Stomach (tissue), 9 donors: ENCODE measurements around the gene SIRPA. TPM values are rescaled to one million over a fixed set of nuclear protein-coding genes. Genes with fewer than 3 reads are reported as not detected.

Source experiments
- DNase-seq, 2 donors: peaks; one replicate each; pipeline versions ENCODE4 v3.0.0 to v3.0.0-alpha.2; 2013 to 2019
- H3K27ac ChIP-seq, 5 donors: fragments of 200-600 bp in 4 of 5; sonication (generic) in 4 of 5; one replicate each; pipeline ENCODE4 v1.5.1; 2013 to 2019; ENCODE audit warnings: mild to moderate bottlenecking in 1 of 5, moderate library complexity in 1 of 5
- H3K27me3 ChIP-seq, 3 donors: fragments of 200-600 bp; sonication (generic); one replicate each; pipeline ENCODE4 v1.5.1; 2017 to 2019; ENCODE audit warnings: mixed run types in 1 of 3
- H3K36me3 ChIP-seq, 4 donors: fragments of 200-600 bp; sonication (generic); 1 replicate in 3 of 4; 2 replicates in 1 of 4; pipeline ENCODE4 v1.5.1; 2016 to 2019
- H3K4me1 ChIP-seq, 4 donors: fragments of 200-600 bp; sonication (generic); one replicate each; pipeline ENCODE4 v1.5.1; 2016 to 2019
- H3K4me3 ChIP-seq, 4 donors: fragments of 200-600 bp; sonication (generic) in 3 of 4; one replicate each; pipeline ENCODE4 v1.5.1; 2016 to 2019; ENCODE audit warnings: mild to moderate bottlenecking in 1 of 4
- H3K9me3 ChIP-seq, 4 donors: fragments of 200-600 bp; sonication (generic); one replicate each; pipeline ENCODE4 v1.5.1; 2016 to 2019
- CTCF ChIP-seq, 7 experiments: fragments of 450-650 bp in 4 of 7; fragments of 200-600 bp in 3 of 7; sonication (generic) in 3 of 7; IDR thresholded peaks; one replicate each; pipeline ENCODE4 v1.5.1; 2016 to 2019; ENCODE audit warnings: antibody characterized with exemption in 7 of 7, control low read depth in 2 of 7, mild to moderate bottlenecking in 1 of 7
- EP300 ChIP-seq: sonication (generic); formaldehyde crosslinking; IDR thresholded peaks from one replicate; pipeline ENCODE4 v1.6.1; 2017; ENCODE audit warnings: antibody characterized with exemption
- POLR2A ChIP-seq, 4 donors: fragments of 450-650 bp; IDR thresholded peaks; one replicate each; pipeline ENCODE4 v1.6.1; 2016; ENCODE audit warnings: antibody characterized with exemption in 4 of 4, control low read depth in 2 of 4, mild to moderate bottlenecking in 1 of 4, moderate library complexity in 1 of 4
- POLR2AphosphoS5 ChIP-seq, 3 donors: sonication (generic); formaldehyde crosslinking; IDR thresholded peaks; one replicate each; pipeline ENCODE4 v1.6.1; 2016; ENCODE audit warnings: antibody characterized with exemption in 3 of 3
- WGBS, 5 donors: extraction: QIAGEN DNeasy Blood & Tissue Kit in 3 of 5; methylation state at CpG; one replicate each; pipeline versions ENCODE4 v1.1.5 to v1.1.7; 2013 to 2018; 5-methylcytosine and 5-hydroxymethylcytosine counted together
- intact Hi-C: fragments of 100-400 bp; cut with DNase I; formaldehyde crosslinking; loops from one replicate; pipeline ENCODE4 v1.15.1; 2023; ENCODE audit warnings: low total_unique reads
- polyA plus RNA-seq, 3 donors: library from polyadenylated mRNA; stranded (reverse); fragments of 200-250 nt; gene quantifications; one replicate each; pipeline ENCODE4 v1.2.3, GENCODE V29; 2013
- total RNA-seq, 5 donors: library from RNA; depleted of rRNA; stranded (reverse); fragments of >200 nt; gene quantifications; one replicate each; pipeline versions ENCODE4 v1.1.0 to v1.2.3, GENCODE V29; 2014 to 2016
- donor health status: healthy with polysubstance abuse.
- donor health status: Bipolar disorder and iron deficiency.
- donor health status: healthy.

Gene SIRPA
- total and polyA plus RNA-seq, 8 donors, result 0.29 to 35.5 (median 7.8) TPM

- intact Hi-C loops, result no loop called here
- Histone ChIP-seq H3K4me3 (no peak overlapping the region), H3K36me3 (no peaks in the 10 kb centered on the region), H3K9me3 (no peaks in the 10 kb centered on the region), H3K4me1 (no peaks in the 10 kb centered on the region), H3K27ac (no peak overlapping the region), H3K27me3 (peaks cover 0 to 89% (median 0%) of the 10 kb centered on the region in 3 donors)
- WGBS, 5 donors, result 75 to 92% (median 87%) methylated on average over 3 to 5 of the region's 5 CpGs
- TF ChIP-seq CTCF (IDR thresholded peaks at IDR 0.05) (no peak), EP300 (no peak), POLR2A (IDR thresholded peaks at IDR 0.05) (no peak), POLR2AphosphoS5 (IDR thresholded peaks at IDR 0.05) (no peak)
- DNase-seq, result no peak
Observed at GRCh38 chr20:1982686-1983085, 87.5 kb downstream of the SIRPA start.

GRCh38 chr20:1983301-1983700, 88.1 kb downstream of the SIRPA start:
- Histone ChIP-seq H3K36me3 (no peaks in the 10 kb centered on the region), H3K9me3 (no peaks in the 10 kb centered on the region), H3K4me1 (no peaks in the 10 kb centered on the region), H3K27me3 (peaks cover 0 to 84% (median 0%) of the 10 kb centered on the region in 3 donors), H3K4me3 (no peak overlapping the region), H3K27ac (no peak overlapping the region)
- no peak for TF ChIP-seq CTCF (IDR thresholded peaks at IDR 0.05)
- TF ChIP-seq POLR2A (IDR thresholded peaks at IDR 0.05), result no peak
- no peak for TF ChIP-seq POLR2AphosphoS5 (IDR thresholded peaks at IDR 0.05)
- TF ChIP-seq EP300, result no peak
- no peak for DNase-seq
- intact Hi-C loops, result no loop called here
- WGBS, 5 donors, result 47 to 52% (median 48%) methylated on average over 4 of the region's 4 CpGs

GRCh38 chr20:1987826-1988225, 92.6 kb downstream of the SIRPA start:
- Histone ChIP-seq H3K9me3 (no peaks in the 10 kb centered on the region), H3K4me1 (no peaks in the 10 kb centered on the region), H3K4me3 (no peak overlapping the region), H3K27me3 (peaks cover 0 to 72% (median 18%) of the 10 kb centered on the region in 3 donors), H3K36me3 (no peaks in the 10 kb centered on the region), H3K27ac (no peak overlapping the region)
- 34 to 60% (median 47%) methylated on average over 3 of the region's 3 CpGs for WGBS, 5 donors
- intact Hi-C loops, result no loop called here
- TF ChIP-seq CTCF (IDR thresholded peaks at IDR 0.05) (no peak), EP300 (no peak), POLR2AphosphoS5 (IDR thresholded peaks at IDR 0.05) (no peak), POLR2A (IDR thresholded peaks at IDR 0.05) (no peak)
- no peak for DNase-seq

Other genes with a start within 250 kb of the SIRPA start
- 1 to 10 TPM in 1 of 5 donors, not detected in 4; 1.1 TPM for gene SIRPG, start 237.6 kb upstream of the SIRPA start, total RNA-seq
- gene SIRPG, start 237.6 kb upstream of the SIRPA start, polyA plus RNA-seq, result under 1 TPM in 1 of 3 donors, not detected in 2; 0.98 TPM
- not detected for gene PDYN, start 98.7 kb downstream of the SIRPA start, total RNA-seq
- gene PDYN, start 98.7 kb downstream of the SIRPA start, polyA plus RNA-seq, result not detected
- 10 to 100 TPM in 3 of 5 donors, 1 to 10 TPM in 2; 8.8 to 26.1 (median 20.2) TPM for gene STK35, start 206.4 kb downstream of the SIRPA start, total RNA-seq
- 1 to 10 TPM; 4.2 to 6.4 (median 5.5) TPM for gene STK35, start 206.4 kb downstream of the SIRPA start, polyA plus RNA-seq